A549 (cell line): ENCODE measurements around the gene SDC1. TPM values are rescaled to one million over a fixed set of nuclear protein-coding genes. Genes with fewer than 3 reads are reported as not detected.
A peak's percentile ranks its signal among the peaks of the same experiment; 100 is the strongest.

Experiments used
- ATAC-seq, 2 experiments: fragments of 200-7000 bp in 1 of 2; fragments of >200 bp in 1 of 2; cut with Nextera tagmentation in 1 of 2; cut with Tn5 transposase in 1 of 2; 3 replicates each; pipeline versions ENCODE4 v1.8.0 to v1.9.1; 2018 to 2020; ENCODE audit warnings: mild to moderate bottlenecking in 1 of 2, moderate library complexity in 1 of 2
- CTCF ChIA-PET: fragments of 300-600 bp; sonication (Branson Sonifier 250); formaldehyde crosslinking; extraction: SDS; loops from one replicate; lab custom pipeline; 2021; ENCODE audit warnings: antibody characterized with exemption, inconsistent platforms; lab: Yijun Ruan, JAX
- POLR2A ChIA-PET: fragments of 350-600 bp; formaldehyde crosslinking; extraction: SDS; loops from one replicate; lab custom pipeline; 2021; ENCODE audit warnings: antibody characterized with exemption, inconsistent platforms; lab: Yijun Ruan, JAX
- DNase-seq, 2 experiments: peaks; one replicate each; pipeline versions ENCODE4 v3.0.0 to v3.0.0-alpha.2; 2011 to 2016; ENCODE audit warnings: low read depth in 1 of 2, low spot score in 1 of 2
- FAIRE-seq: peaks from 2 replicates; lab custom pipeline; 2011; peaks lifted over from hg19 to GRCh38; lab: Jason Lieb, UNC
- H3K27ac ChIP-seq, 2 experiments: fragments of >200 bp; sonication (Bioruptor Twin); formaldehyde crosslinking; 3 replicates each; pipeline ENCODE4 v1.5.1; 2016 to 2017
- H3K4me1 ChIP-seq: fragments of >200 bp; sonication (Bioruptor Twin); formaldehyde crosslinking; 3 replicates; pipeline ENCODE4 v1.6.1; 2016
- H3K4me2 ChIP-seq: fragments of >200 bp; sonication (Bioruptor Twin); formaldehyde crosslinking; 3 replicates; pipeline ENCODE4 v1.6.1; 2016
- H3K4me3 ChIP-seq: fragments of >200 bp; sonication (Bioruptor Twin); formaldehyde crosslinking; 3 replicates; pipeline ENCODE4 v1.5.1; 2016
- H3K9me3 ChIP-seq: fragments of >200 bp; sonication (Bioruptor Twin); formaldehyde crosslinking; 3 replicates; pipeline ENCODE4 v1.6.1; 2016
- EHF ChIP-seq: fragments of 250-450 bp; sonication (Bioruptor Pico); IDR thresholded peaks from 2 replicates; pipeline ENCODE4 v1.5.0; 2020; ENCODE audit warnings: mild to moderate bottlenecking
- FOSB ChIP-seq: fragments of 250-450 bp; sonication (Bioruptor Pico); IDR thresholded peaks from 2 replicates; pipeline ENCODE4 v1.5.0; 2020; ENCODE audit warnings: mild to moderate bottlenecking, moderate library complexity
- FOSL2 ChIP-seq, 2 experiments: fragments of 450-650 bp in 1 of 2; fragments of >200 bp in 1 of 2; sonication (Bioruptor Twin) in 1 of 2; formaldehyde crosslinking; IDR thresholded peaks; 2 replicates each; pipeline versions ENCODE4 v1.5.0 to v1.6.1; 2016 to 2020; ENCODE audit warnings: mild to moderate bottlenecking in 1 of 2, moderate library complexity in 1 of 2
- FOXS1 ChIP-seq: fragments of 250-450 bp; sonication (Bioruptor Pico); IDR thresholded peaks from 2 replicates; pipeline ENCODE4 v1.5.0; 2020; ENCODE audit warnings: mild to moderate bottlenecking, moderate library complexity
- HOXB5 ChIP-seq: fragments of 250-450 bp; sonication (Bioruptor Pico); IDR thresholded peaks from 2 replicates; pipeline ENCODE4 v1.5.0; 2020; ENCODE audit warnings: mild to moderate bottlenecking, moderate library complexity
- PHF8 ChIP-seq: fragments of 200-600 bp; sonication (generic); IDR thresholded peaks from 2 replicates; pipeline ENCODE4 v1.6.1; 2016; ENCODE audit warnings: low read depth, mild to moderate bottlenecking, antibody characterized with exemption, moderate library complexity, borderline replicate concordance
- RNF2 ChIP-seq: fragments of 200-600 bp; sonication (generic); IDR thresholded peaks from 2 replicates; pipeline ENCODE4 v1.6.1; 2016; ENCODE audit warnings: low read depth, mild to moderate bottlenecking, antibody characterized with exemption, moderate library complexity, borderline replicate concordance
- TFCP2L1 ChIP-seq: fragments of 250-450 bp; sonication (Bioruptor Pico); IDR thresholded peaks from 2 replicates; pipeline ENCODE4 v1.5.0; 2021; ENCODE audit warnings: mild to moderate bottlenecking
- TP53 ChIP-seq: fragments of 250-450 bp; sonication (Bioruptor Pico); IDR thresholded peaks from 2 replicates; pipeline ENCODE4 v1.5.0; 2021; ENCODE audit warnings: mild to moderate bottlenecking, moderate library complexity
- WGBS: methylation state at CpG from one replicate; pipeline ENCODE4 v1.1.6; 2017; ENCODE audit errors: missing lambda C conversion rate; 5-methylcytosine and 5-hydroxymethylcytosine counted together
- polyA plus RNA-seq, 4 experiments: library from polyadenylated mRNA; depleted of rRNA in 3 of 4; stranded (reverse); fragments of >200 nt; fragmentation: RNase III in 1 of 4; extraction: RNeasy Plus Mini Kit Qiagen cat#74134 plus additional on column Dnase treatment in 1 of 4; gene quantifications; 2 replicates in 3 of 4; 3 replicates in 1 of 4; pipeline ENCODE4 v1.2.3, GENCODE V29; 2011 to 2017
- TF ChIP-seq, protein P1 (sequence below): IDR thresholded peaks from 2 replicates; pipeline ENCODE4 v1.6.1; 2012
- TF ChIP-seq, protein P2 (sequence below): fragments of >200 bp; sonication (Bioruptor Twin); formaldehyde crosslinking; IDR thresholded peaks from 3 replicates; pipeline ENCODE4 v1.5.1; 2016
- TF ChIP-seq, protein P3 (sequence below): fragments of 450-650 bp; IDR thresholded peaks from 2 replicates; pipeline ENCODE4 v1.6.1; 2014; ENCODE audit warnings: antibody characterized with exemption

Gene SDC1
- polyA plus RNA-seq, 2 of the 4 experiments (the other 2 are of a cell fraction), result 116 to 171 TPM

DNA sequence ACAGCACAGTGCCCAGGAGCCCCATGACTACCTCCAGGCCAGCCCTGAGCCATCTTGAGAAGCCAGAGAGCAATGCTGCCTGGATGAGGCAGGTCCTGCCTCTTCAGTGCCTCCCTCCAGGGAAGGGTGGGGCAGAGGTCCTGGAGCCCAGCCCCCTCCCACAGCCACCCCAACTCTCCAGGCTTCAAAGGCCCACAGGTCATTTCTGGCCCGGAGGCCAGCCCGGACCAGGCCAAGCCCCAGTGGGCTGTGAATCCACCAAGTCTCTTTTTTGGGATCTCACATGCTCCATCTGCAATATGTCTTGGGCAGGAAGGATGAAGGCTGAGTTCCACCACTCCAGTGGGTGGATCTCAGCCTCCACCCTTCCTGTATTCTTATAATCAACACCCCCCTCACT is 36.7 kb downstream of the SDC1 start:
- DNase-seq, result no peak
- POLR2A ChIA-PET, result interaction anchor here (1.0 kb wide), 1 partner anchor 8 kb away, joined by 4 read pairs; no protein-coding TSS in a partner anchor
- CTCF ChIA-PET, result interaction anchor here (0.7 to 12.5 kb wide), 6 partner anchors 8 to 174 kb away, joined by 4 to 115 read pairs (median 34); partner anchors contain the start of gene SDC1
- Histone ChIP-seq H3K4me2 (no peak overlapping the region), H3K4me3 (no peak overlapping the region), H3K9me3 (no peaks in the 10 kb centered on the region), H3K4me1 (peaks cover 51% of the 10 kb centered on the region), H3K27ac (peak overlapping the region; percentile 90 to 98; a peak in 3 of 6 replicates)
- WGBS, result 100% methylated on average over 2 of the region's 2 CpGs
- FAIRE-seq, result no peak
- TF ChIP-seq TFCP2L1 (CRISPR knock-in tag) (no peak), FOSB (CRISPR knock-in tag) (no peak), RNF2 (no peak), HOXB5 (no peak)
- TF ChIP-seq, all 56 proteins: peak for 0
- ATAC-seq, result no peak

DNA sequence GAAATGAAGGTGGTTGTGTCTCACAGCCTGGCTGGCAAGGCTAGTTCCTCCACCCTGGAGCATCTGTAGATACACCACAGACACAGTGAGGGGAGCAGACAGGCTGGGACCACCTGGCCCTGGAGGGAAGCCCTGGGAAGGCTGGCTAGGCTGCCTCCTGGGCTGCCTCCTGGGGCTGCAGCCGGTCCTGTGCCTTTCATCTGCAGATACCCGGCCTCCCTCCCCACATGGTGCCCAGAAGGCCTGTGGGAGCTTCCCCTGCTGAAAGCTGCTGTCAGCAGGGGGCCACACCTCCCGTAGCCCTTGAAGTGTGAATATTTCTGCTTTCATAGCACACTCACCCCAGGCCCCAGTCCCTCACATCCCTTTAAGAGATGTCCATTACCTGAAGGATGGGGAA is 37.6 kb downstream of the SDC1 start:
- Histone ChIP-seq H3K27ac (peak overlapping the region; percentile 90 to 98), H3K4me2 (no peak overlapping the region), H3K9me3 (no peaks in the 10 kb centered on the region), H3K4me1 (peaks cover 60% of the 10 kb centered on the region), H3K4me3 (no peak overlapping the region)
- POLR2A ChIA-PET, result no interaction called here
- TF ChIP-seq, protein P1, sequence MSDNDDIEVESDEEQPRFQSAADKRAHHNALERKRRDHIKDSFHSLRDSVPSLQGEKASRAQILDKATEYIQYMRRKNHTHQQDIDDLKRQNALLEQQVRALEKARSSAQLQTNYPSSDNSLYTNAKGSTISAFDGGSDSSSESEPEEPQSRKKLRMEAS, result 0 out of 2 replicates have a peak, but pooled peaks have one; percentile 2
- TF ChIP-seq PHF8, result no peak
- no peak for TF ChIP-seq TP53 (CRISPR knock-in tag)
- CTCF ChIA-PET, result interaction anchor here (0.7 to 12.5 kb wide), 5 partner anchors 18 to 83 kb away, joined by 3 to 115 read pairs (median 4); partner anchors contain the start of gene SDC1
- WGBS, result 62% methylated on average over 3 of the region's 3 CpGs
- FAIRE-seq, result no peak
- no peak for DNase-seq
- ATAC-seq, result no peak

DNA sequence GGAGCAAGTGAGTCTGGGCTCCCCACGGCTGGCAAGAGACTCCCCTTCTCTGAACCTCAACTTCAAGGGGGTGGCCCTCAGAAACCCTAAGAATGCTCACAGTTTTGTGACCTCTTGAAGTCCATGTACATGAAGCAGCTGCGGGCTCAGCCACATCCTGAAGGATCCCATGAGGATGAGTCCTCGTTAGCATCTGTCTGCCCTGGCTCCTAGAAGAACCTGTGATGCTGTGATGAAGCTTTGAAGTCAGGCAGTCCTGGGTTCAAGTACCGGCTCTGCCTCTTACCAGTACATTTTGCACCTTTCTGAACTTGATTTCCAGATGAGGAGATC is 38.1 kb downstream of the SDC1 start:
- ChIA-PET POLR2A (interaction anchor here (0.7 kb wide), 1 partner anchor 37 kb away, joined by 3 read pairs; no protein-coding TSS in a partner anchor), CTCF (interaction anchor here (0.7 to 12.5 kb wide), 7 partner anchors 17 to 81 kb away, joined by 3 to 115 read pairs (median 3); partner anchors contain the start of gene SDC1)
- no peak overlapping the region for H3K4me3 ChIP-seq
- WGBS, result 95% methylated on average over 4 of the region's 4 CpGs
- H3K9me3 ChIP-seq, result no peaks in the 10 kb centered on the region
- DNase-seq, result no peak
- ATAC-seq, result no peak
- H3K27ac ChIP-seq, result peak overlapping the region; percentile 90 to 98
- TF ChIP-seq FOXS1, result no peak
- TF ChIP-seq, protein P1, result 0 out of 2 replicates have a peak, but pooled peaks have one; percentile 6
- H3K4me1 ChIP-seq, result peaks cover 65% of the 10 kb centered on the region
- H3K4me2 ChIP-seq, result no peak overlapping the region
- FAIRE-seq, result no peak

DNA sequence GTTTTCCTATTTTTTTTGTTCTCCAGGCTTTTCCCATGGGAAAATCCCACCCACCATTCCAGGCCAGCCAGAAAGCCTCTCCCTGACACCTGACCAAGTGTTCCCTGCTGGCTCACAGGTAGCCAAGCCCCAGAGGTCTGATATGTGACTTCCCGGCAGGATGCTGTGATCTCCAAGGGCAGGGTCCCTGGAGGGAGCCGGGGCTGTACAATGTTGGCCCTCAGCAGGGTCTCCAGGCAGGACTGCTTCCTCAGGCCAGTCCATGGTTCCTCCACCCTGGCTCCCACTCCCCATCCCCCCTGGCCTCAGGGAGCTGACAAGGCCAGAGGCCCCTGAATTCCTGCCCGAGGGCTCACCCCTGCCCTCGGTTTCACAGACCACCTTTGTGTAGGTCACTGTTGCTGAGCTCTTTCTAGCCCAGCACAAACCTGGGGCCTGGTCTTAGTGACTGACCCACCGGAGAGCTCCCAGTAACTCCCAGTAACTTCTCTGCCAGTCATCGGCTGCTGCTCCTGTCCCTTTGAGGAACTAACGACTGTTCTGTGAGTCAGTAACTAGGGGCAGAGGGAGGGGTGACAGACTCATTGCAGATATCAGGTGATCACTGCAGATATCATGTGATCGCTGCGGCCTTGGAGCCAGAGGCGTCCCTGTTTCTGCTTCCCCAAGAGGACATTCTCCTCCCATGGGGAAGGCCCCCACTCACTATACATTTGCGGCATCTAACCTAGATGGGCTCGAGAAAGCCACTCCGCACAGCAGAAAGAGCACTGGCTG is 38.7 kb downstream of the SDC1 start:
- TF ChIP-seq, protein P2, sequence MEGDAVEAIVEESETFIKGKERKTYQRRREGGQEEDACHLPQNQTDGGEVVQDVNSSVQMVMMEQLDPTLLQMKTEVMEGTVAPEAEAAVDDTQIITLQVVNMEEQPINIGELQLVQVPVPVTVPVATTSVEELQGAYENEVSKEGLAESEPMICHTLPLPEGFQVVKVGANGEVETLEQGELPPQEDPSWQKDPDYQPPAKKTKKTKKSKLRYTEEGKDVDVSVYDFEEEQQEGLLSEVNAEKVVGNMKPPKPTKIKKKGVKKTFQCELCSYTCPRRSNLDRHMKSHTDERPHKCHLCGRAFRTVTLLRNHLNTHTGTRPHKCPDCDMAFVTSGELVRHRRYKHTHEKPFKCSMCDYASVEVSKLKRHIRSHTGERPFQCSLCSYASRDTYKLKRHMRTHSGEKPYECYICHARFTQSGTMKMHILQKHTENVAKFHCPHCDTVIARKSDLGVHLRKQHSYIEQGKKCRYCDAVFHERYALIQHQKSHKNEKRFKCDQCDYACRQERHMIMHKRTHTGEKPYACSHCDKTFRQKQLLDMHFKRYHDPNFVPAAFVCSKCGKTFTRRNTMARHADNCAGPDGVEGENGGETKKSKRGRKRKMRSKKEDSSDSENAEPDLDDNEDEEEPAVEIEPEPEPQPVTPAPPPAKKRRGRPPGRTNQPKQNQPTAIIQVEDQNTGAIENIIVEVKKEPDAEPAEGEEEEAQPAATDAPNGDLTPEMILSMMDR, result no peak
- TF ChIP-seq, protein P1, result 0 out of 2 replicates have a peak, but pooled peaks have one; percentile 2
- TF ChIP-seq FOXS1 (no peak), FOSL2 (IDR thresholded peaks at IDR 0.05) (no peak), FOSL2 (CRISPR knock-in tag; IDR thresholded peaks at IDR 0.05) (0 out of 2 replicates have a peak, but pooled peaks have one; percentile 16), EHF (CRISPR knock-in tag) (no peak)
- TF ChIP-seq, protein P3, sequence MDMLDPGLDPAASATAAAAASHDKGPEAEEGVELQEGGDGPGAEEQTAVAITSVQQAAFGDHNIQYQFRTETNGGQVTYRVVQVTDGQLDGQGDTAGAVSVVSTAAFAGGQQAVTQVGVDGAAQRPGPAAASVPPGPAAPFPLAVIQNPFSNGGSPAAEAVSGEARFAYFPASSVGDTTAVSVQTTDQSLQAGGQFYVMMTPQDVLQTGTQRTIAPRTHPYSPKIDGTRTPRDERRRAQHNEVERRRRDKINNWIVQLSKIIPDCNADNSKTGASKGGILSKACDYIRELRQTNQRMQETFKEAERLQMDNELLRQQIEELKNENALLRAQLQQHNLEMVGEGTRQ, result peak; percentile 87
- FAIRE-seq (no peak), ATAC-seq (no peak), DNase-seq (peak; percentile 42 to 64)
- 81% methylated on average over 13 of the region's 13 CpGs for WGBS
- Histone ChIP-seq H3K4me3 (no peak overlapping the region), H3K27ac (peak overlapping the region; percentile 90 to 98), H3K4me1 (peaks cover 65% of the 10 kb centered on the region), H3K4me2 (peak overlapping the region; percentile 48), H3K9me3 (no peaks in the 10 kb centered on the region)
- POLR2A ChIA-PET, result interaction anchor here (0.7 to 0.9 kb wide), 2 partner anchors 37 to 39 kb away, joined by 3 read pairs; partner anchors contain the start of gene SDC1
- CTCF ChIA-PET, result interaction anchor here (0.6 to 12.5 kb wide), 16 partner anchors 15 to 231 kb away, joined by 3 to 115 read pairs (median 4); partner anchors contain the start of gene SDC1
